ENCODE measurements around the gene RLN2. TPM values are rescaled to one million over a fixed set of nuclear protein-coding genes. Genes with fewer than 3 reads are reported as not detected.
"Not testable (repeated sequence)": the region's sequence is repeated elsewhere in the genome, so short reads cannot be mapped to it uniquely, and the experiment has no call there.

Gene RLN2, protein sequence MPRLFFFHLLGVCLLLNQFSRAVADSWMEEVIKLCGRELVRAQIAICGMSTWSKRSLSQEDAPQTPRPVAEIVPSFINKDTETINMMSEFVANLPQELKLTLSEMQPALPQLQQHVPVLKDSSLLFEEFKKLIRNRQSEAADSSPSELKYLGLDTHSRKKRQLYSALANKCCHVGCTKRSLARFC
- total RNA-seq: not detected
- long read RNA-seq: 0 reads

DNA sequence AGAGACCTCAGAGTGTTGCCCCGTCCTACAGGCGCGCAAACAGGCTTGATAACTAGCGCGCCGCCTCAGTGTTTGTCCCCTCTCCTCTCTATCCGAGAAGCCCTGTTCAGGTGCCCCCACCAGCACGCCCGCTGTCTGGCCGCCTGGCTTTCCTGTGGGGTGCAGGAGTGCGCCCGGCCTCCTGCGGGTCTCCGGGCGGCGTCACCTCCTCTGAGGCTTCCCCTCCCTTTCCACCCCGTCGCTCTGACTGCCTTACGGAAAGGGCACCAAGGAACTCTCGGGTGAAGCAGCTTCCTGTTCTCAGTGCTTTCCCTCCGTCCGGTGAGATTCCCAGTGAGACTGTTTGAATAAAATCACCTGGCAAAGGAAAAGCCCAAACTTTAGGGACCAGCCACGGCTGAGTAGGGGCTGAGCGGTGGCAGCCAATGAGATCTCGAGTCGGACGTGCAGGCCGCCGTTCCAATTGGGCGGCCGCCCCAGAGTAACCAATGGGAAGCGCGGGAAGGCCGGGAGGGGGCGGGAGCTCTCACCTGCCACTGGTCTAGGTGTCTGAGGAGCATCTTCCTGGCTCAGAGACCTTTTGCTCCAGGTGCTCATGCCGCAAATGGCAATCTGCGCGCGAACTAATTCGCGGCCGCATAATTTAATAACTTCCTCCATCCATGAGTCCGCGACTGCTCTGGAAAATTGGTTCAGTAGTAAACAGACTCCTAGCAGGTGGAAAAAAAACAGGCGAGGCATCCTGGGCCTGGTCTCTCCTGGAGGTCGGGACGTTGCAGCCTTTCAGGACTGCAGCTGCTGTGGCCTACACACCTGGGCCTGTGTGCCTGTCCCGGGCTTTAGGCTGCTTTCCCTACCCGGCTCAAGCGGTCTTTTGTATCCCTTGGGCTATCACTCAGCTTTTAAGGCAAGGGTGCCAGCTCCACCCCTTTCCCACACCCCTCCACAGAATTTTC, at the start of gene RLN2:
RLN2 (minus strand) TSS at position 877 of the 956 bp plus-strand sequence; CDS start at position 741, 136 bp downstream.
- peak; percentile 99 for ATAC-seq
- intact Hi-C loops (cut with DNase I); DNase-seq (ENCODE audit: missing footprints): not testable (repeated sequence)

DNA sequence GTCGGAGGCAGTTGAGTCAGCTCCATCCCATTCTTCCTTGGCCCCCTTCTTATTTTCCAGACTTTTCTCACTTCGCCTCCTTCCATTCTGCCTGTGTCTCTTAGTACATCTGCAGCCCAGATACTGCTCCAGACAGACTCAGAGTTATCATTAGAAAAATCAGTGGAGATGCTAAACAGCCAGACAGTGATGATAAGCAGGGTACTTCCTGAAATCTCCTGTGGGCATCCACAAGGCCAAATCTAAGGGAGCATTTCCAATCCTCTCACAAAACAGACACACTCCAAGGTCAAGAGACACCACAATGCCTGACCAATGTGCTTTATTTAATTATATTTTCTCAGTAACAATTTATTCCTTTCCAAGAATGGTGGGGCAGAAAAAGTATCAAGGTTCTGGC, 49.7 kb upstream of the RLN2 start:
- intact Hi-C loops (cut with DNase I): no loop called here
- DNase-seq (ENCODE audit: missing footprints) (no peak), ATAC-seq (no peak)

DNA sequence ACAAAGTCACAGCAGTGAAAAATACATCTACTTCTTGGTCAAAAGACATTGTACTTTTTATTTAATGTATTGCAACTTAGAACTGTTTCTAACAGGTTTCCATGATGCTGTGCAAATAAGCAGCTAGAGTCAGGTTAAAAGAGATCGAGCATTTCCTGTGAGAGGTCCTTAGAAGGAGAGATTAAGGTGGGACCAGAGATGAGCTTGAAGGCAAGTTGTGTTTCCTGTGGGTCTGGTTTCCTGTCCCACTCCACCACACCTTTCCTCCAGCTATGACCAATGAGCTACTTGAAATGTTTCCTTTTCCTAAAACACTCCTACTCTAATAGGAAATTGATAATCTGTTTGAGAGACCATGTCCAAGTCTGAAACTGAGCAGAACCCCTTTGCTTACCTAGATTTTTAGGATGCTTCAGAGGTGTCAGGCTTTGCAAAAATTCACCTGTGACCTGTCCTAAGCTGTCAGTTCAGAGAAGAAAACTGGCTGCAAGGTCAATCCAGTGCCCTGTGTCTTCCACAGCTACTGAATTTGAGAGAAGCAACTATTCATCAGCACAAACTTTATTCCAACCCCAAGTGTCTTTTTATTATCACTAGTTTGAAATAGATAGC, 48.2 kb upstream of the RLN2 start:
- no peak for DNase-seq (ENCODE audit: missing footprints)
- intact Hi-C loops (cut with DNase I): no loop called here
- no peak for ATAC-seq

DNA sequence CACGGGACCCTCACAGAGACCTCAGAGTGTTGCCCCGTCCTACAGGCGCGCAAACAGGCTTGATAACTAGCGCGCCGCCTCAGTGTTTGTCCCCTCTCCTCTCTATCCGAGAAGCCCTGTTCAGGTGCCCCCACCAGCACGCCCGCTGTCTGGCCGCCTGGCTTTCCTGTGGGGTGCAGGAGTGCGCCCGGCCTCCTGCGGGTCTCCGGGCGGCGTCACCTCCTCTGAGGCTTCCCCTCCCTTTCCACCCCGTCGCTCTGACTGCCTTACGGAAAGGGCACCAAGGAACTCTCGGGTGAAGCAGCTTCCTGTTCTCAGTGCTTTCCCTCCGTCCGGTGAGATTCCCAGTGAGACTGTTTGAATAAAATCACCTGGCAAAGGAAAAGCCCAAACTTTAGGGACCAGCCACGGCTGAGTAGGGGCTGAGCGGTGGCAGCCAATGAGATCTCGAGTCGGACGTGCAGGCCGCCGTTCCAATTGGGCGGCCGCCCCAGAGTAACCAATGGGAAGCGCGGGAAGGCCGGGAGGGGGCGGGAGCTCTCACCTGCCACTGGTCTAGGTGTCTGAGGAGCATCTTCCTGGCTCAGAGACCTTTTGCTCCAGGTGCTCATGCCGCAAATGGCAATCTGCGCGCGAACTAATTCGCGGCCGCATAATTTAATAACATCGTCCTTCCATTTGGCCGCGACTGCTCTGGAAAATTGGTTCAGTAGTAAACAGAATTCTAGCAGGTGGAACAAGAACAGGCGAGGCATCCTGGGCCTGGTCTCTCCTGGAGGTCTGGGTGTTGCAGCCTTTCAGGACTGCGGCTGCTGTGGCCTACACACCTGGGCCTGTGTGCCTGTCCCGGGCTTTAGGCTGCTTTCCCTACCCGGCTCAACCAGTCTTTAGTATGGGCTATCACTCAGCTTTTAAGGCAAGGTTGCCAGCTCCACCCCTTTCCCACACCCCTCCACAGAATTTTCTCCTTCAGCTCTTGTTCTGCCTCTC, 34.8 kb upstream of the RLN2 start, which contains the start of gene RLN1:
RLN1 (minus strand) TSS at position 885 of the 990 bp plus-strand sequence; CDS start at position 755, 130 bp downstream.
- DNase-seq (ENCODE audit: missing footprints); intact Hi-C loops (cut with DNase I): not testable (repeated sequence)
- peak; percentile 100 for ATAC-seq

DNA sequence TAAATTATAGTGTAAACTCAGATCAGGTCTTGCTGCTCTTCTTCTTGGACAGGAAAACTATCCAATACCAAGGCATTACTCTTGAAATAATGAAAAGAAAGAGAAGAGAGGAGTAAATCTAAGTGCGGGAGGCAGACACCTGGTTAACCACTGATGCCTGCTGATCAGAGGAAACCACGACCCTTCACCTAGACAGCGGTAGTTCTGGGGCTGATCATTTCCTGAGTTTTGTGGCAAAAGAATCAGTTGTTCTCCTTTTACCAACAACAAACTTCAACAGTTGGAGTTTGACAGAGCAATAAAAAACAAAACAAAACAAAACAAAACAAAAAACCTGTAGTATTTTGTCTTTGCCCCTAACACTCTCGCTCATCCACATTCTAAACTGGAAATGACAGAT, 32.2 kb upstream of the RLN2 start:
- DNase-seq (ENCODE audit: missing footprints) (no peak), ATAC-seq (no peak)
- intact Hi-C loops (cut with DNase I): no loop called here

DNA sequence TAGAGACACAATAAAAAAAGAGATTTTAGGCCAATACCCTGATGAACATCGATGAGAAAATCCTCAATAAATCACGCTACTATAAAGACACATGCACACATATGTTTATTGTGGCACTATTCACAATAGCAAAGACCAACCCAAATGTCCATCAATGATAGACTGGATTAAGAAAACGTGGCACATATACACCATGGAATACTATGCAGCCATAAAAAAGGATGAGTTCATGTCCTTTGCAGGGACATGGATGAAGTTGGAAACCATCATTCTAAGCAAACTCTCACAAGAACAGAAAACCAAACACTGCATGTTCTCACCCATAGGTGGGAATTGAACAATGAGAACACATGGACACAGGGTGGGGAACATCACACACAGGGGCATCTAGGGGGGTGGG, 26.8 kb upstream of the RLN2 start:
- ATAC-seq; DNase-seq (ENCODE audit: missing footprints); intact Hi-C loops (cut with DNase I): not testable (repeated sequence)

DNA sequence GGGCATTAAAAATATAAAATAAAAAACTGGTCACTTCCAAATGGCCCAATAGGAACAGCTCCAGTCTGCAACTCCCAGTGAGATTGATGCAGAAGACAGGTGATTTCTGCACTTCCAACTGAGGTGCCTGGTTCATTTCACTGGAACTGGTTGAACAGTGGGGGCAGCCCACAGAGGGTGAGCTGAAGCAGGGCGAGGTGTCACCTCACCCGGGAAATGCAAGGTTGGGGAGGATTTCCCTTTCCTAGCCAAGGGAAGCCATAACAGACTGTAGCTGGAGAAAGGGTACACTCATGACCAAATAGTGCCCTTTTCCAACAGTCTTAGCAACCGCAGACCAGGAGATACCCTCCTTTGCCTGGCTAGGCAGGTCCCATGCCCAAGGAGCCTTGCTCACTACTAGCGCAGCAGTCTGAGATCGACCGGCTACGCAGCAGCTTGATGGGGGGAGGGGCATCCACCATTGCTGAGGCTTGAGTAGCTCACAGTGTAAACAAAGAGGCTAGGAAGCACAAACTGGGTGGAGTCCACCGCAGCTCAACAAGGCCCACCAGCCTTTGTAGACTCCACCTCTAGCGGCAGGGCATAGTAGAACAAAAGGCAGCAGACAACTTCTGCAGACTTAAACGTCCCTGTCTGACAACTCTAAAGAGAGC, 22.5 kb upstream of the RLN2 start:
- intact Hi-C loops (cut with DNase I): no loop called here
- DNase-seq (ENCODE audit: missing footprints) (no peak), ATAC-seq (no peak)

DNA sequence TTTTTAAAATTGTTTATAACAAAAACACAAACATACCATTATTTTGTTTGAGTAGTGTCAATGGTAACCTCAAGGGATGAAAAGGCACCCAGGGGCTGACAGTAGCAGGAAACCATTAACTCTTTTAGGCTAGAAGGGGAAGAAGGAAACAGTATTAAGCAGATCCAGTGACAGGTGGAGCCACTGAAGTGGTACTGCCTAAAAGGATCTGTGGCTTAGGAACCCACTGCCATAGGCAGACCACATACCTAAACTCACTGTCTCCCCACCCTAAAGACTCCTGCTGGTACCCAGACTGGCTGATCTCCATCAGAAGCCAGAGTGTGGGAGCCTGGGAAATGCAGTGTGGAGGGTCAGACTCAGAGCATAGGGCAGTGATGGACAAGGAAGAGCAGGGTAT, 21.7 kb upstream of the RLN2 start:
- no peak for DNase-seq (ENCODE audit: missing footprints)
- intact Hi-C loops (cut with DNase I): no loop called here
- no peak for ATAC-seq

DNA sequence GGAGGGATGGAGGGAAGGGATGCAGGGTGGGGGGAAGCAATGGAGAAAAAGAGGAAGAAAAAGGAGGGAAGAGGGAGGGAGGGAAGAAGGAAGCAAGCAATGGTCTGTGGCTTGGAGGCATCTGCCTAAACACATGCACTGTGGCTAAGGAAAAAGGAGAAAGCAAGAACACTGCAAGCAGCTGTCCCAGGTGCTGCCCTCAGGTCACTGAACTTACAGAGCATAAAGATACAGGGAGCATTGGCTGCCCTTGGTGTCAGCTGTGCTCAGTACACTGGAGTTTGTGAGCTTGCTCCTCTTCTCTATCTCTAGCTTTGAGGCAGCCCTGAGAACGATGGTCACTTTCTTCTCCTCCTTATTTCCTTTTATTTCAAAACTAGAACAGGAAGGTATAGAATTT, 17.1 kb upstream of the RLN2 start:
- DNase-seq (ENCODE audit: missing footprints); ATAC-seq; intact Hi-C loops (cut with DNase I): not testable (repeated sequence)

DNA sequence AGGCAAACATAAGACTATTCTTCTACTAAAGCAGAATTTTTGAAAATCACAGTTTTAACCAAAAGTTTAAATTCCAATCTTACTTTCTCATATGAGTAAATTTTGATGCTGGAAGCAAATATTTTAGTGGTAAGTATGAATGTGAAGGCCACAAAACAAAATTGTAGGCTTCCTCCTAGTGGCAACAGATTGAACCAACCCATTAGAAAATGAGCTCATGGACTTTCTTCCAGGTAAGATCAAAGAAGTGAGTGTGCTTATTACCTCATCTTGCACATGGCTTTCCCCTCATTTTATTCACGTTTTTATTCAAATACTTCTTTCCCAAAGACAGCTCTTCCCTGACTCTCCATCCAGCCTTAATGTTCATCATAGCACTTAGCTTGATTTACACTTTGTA, 16.5 kb upstream of the RLN2 start:
- intact Hi-C loops (cut with DNase I): no loop called here
- ATAC-seq: no peak

DNA sequence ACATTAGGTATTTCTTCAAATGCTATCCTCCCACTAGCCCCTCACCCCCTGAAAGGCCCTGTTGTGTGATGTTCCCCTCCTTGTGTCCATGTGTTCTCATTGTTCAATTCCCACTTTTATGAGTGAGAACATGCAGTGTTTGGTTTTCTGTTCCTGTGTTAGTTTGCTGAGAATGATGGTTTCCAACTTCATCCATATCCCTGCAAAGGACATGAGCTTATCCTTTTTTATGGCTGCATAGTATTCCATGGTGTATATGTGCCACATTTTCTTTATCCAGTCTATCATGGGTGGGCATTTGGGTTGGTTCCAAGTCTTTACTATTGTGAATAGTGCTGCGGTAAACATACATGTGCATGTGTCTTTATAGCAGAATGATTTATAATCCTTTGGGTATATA, 11.9 kb upstream of the RLN2 start:
- ATAC-seq; intact Hi-C loops (cut with DNase I); DNase-seq (ENCODE audit: missing footprints): not testable (repeated sequence)

More for the DNA sequence above, 16.5 kb upstream of the RLN2 start:
- no peak for DNase-seq (ENCODE audit: missing footprints)

DNA sequence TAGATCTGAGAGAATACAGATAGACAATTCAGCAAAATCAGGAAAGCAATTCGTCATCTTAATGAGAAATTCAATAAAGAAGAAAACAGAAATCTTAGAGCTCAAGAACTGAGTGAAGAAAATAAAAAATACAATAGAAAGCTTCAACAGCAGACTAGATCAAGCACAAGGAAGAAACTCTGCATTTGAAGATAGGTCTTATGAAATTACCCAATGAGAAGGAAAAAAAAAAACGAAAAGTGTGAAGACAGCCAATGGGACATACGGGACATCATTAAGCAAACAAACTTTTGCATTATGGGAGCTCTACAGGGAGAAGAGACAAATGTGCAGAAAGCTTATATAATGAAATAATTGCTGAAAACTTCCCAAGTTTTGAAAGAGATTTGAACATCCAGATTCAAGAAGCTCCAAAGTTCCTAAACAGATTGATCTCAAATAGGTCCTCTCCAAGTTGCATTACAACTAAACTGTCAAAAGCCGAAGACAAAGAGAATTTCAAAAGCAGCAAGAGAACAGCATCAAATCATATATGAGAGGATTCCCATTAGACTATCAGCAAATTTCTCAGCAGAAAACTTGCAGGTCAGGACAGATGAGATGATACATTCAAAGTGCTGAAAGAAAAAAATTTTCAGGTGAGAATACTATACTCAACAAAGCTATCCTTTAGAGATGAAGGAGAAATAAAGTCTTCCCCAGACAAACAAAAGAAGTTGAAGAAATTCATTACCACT, 10.8 kb upstream of the RLN2 start:
- DNase-seq (ENCODE audit: missing footprints) (no peak), ATAC-seq (no peak)
- intact Hi-C loops (cut with DNase I): no loop called here

DNA sequence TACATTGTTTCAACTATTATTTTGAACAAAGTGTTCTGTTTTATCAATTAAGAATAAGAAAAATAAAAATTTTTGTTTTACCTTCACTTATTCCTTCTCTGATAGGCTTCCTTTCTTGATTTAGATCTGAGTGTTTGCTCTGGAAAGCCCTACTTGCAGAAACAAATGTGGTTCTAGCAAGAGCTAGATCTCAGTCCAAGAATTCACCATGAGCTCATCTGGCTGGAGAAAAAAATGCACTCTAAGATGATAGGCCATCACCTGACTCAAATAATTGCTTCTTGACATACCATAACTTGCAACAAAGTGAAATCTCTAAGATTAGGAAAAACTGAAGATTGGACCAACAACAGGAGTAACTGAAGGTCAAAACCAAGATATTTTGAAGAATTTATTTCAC, 6.3 kb upstream of the RLN2 start:
- intact Hi-C loops (cut with DNase I): no loop called here
- no peak for ATAC-seq
- DNase-seq (ENCODE audit: missing footprints): no peak

DNA sequence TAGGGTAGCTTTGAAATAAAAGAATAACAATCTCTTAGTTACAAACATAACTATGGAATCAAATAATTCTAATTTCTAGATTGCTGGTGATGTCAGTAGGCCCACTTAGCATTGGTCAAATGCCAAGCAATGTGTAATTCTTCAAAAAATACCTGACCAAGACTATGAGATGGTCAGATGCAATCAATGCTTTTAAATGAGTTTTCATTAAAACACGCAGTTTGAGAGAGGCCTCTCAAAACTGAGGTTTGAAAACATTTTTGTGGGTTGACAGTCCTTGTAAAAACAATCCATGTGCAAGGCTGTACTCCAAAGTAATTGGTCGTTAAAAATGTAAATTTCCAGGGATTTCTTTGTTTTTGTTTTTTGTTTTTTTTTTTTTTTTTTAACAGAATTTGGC, 1.2 kb upstream of the RLN2 start:
- intact Hi-C loops (cut with DNase I): no loop called here
- DNase-seq (ENCODE audit: missing footprints) (no peak), ATAC-seq (no peak)

DNA sequence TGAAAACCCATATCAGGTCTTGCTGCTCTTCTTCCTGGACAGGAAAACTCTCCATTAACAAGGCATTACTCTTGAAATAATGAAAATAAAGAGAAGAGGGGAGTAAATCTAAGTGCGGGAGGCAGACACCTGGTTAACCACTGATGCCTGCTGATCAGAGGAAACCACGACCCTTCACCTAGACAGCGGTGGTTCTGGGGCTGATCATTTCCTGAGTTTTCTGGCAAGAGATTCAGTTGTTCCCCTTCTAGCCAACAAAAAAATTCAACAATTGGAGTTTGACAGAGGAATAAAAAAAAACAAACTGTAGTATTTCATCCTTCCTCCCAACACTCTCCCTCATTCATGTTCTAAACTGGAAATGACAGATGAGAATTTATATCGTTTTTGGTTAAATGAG, 3.0 kb downstream of the RLN2 start:
- no peak for ATAC-seq
- DNase-seq (ENCODE audit: missing footprints): no peak
- intact Hi-C loops (cut with DNase I): no loop called here

DNA sequence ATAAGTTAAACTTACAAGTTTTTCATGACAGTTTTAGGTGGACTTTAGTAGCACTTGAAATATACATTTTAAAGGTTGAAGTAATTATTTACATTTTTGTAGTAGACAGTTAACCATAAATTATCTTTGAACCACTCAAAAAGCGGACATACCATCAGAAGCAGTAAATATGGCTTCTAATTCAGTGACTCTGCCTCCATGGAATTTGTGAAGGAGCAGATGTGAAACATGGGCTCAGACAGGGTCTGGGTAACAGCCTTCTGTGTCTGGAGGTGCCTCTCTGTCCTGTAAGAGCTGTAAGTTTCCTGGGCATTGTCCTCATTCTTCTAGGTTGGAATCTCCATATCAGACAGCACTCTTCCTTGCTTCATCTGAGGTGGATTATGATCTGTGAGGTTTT, 12.4 kb downstream of the RLN2 start:
- intact Hi-C loops (cut with DNase I): no loop called here
- no peak for ATAC-seq
- no peak for DNase-seq (ENCODE audit: missing footprints)

DNA sequence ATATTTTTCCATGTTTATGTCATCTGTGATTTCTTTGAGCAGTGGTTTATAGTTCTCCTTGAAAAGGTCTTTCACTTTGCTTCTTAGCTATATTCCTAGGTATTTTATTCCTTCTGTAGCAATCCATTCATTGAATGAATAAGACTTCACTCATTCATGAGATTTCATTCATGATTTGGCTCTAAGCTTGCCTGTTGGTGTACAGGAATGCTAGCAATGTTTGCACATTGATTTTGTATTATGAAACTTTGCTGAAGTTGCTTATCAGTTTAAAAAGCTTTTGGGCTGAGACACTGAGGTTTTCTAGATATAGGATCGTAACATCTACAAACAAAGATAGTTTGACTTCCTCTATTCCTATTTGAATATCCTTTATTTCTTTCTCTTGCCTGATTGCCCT, 15.9 kb downstream of the RLN2 start:
- DNase-seq (ENCODE audit: missing footprints): no peak
- intact Hi-C loops (cut with DNase I): no loop called here
- no peak for ATAC-seq

All from Right ventricle myocardium inferior (tissue), 1 donor.